Measurements from ENCODE around the gene SIGLEC9. TPM values are rescaled to one million over a fixed set of nuclear protein-coding genes. Genes with fewer than 3 reads are reported as not detected.

The SIGLEC9 gene
- total RNA-seq, 1 donor from 2014 or later, result not detected

DNA sequence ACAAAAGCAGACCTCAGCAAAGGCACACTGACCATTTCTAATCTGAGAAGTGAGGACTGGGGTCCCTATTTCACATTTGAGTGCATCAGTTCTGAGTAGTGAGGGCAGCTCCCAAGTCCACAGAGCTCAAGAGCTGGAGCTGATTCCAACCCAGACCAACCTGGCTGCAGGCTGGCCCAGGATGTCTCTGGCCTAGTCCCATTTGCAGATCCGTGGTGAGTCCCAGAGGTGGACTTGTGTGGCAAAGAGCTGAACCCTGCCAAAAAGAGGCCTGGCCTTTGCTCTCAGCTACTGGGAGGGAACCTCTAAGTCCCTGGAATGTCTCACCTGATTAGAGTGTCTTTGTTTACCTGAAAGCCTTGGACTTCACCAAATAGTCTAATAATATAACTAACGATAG lies 32.0 kb downstream of the SIGLEC9 start:
- DNase-seq (ENCODE audit: extremely low spot score, unreplicated experiment), result no peak
- no peaks in the 10 kb centered on the region for H3K4me1 Mint-ChIP-seq (ENCODE audit: unreplicated experiment)
- TF ChIP-seq, protein P1, sequence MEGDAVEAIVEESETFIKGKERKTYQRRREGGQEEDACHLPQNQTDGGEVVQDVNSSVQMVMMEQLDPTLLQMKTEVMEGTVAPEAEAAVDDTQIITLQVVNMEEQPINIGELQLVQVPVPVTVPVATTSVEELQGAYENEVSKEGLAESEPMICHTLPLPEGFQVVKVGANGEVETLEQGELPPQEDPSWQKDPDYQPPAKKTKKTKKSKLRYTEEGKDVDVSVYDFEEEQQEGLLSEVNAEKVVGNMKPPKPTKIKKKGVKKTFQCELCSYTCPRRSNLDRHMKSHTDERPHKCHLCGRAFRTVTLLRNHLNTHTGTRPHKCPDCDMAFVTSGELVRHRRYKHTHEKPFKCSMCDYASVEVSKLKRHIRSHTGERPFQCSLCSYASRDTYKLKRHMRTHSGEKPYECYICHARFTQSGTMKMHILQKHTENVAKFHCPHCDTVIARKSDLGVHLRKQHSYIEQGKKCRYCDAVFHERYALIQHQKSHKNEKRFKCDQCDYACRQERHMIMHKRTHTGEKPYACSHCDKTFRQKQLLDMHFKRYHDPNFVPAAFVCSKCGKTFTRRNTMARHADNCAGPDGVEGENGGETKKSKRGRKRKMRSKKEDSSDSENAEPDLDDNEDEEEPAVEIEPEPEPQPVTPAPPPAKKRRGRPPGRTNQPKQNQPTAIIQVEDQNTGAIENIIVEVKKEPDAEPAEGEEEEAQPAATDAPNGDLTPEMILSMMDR (conservative IDR thresholded peaks at IDR 0.05), result no peak
- H3K27ac Mint-ChIP-seq, result no peak overlapping the region
- H3K4me3 Mint-ChIP-seq, result no peak overlapping the region
- peaks cover 15% of the 10 kb centered on the region for H3K27me3 Mint-ChIP-seq
- H3K36me3 Mint-ChIP-seq, result no peaks in the 10 kb centered on the region
- no peaks in the 10 kb centered on the region for H3K9me3 Mint-ChIP-seq

DNA sequence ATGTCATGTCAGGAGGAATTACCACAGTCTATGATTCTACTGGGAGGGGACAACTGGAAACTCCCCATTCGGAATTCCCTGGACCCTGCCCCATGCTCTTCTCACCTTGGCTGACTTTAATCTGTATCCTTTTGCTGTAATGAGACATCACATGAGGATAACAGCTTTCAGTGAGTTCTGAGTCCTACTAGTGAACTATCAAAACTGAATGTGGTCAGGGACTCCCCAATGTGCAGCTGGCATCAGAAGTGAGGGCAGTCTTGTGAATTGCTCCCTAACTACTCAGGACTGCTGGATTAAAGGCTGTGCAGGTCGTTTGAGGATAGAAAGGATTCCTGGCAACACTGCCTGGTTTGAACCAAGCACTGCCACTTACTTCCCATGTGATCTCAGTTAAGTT lies 32.6 kb downstream of the SIGLEC9 start:
- Mint-ChIP-seq H3K27ac (no peak overlapping the region), H3K4me3 (no peak overlapping the region), H3K27me3 (peaks cover 13% of the 10 kb centered on the region), H3K36me3 (no peaks in the 10 kb centered on the region), H3K4me1 (ENCODE audit: unreplicated experiment) (no peaks in the 10 kb centered on the region), H3K9me3 (no peaks in the 10 kb centered on the region)
- no peak for DNase-seq (ENCODE audit: extremely low spot score, unreplicated experiment)
- TF ChIP-seq, protein P1 (conservative IDR thresholded peaks at IDR 0.05), result no peak

DNA sequence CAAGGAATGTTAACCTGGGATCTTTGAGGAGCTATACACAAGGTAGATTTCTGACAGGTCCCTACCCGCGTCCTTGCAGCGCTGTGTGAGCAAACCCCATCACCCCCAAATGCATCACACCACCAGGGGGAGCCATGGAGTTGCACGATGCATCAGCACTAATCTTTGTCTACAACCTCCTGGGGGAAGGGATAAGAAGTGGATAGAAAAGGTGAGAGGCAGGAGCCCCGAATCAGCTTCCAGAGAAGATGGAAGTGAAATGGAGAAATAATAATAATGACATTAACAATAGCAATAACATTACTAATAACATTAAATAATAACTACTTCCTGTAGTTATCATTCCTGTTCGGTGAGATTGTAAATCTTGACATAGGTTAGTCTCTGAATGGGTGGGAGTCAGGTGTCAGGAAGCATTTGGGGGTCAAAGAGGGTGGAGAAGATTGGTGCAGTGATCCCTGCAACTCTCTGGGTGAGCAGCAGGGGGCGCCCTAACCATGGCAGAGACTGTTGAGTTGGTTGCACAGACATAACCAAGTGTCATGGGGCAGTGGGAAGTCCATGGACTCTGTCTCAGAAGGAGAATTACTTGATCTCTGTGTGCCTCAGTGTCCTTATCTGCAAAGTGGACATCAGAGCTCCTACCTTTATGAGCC lies 33.9 kb downstream of the SIGLEC9 start:
- Mint-ChIP-seq H3K27ac (no peak overlapping the region), H3K4me3 (no peak overlapping the region), H3K36me3 (no peaks in the 10 kb centered on the region), H3K4me1 (ENCODE audit: unreplicated experiment) (no peaks in the 10 kb centered on the region), H3K27me3 (peaks cover 9% of the 10 kb centered on the region), H3K9me3 (no peaks in the 10 kb centered on the region)
- DNase-seq (ENCODE audit: extremely low spot score, unreplicated experiment), result no peak
- TF ChIP-seq, protein P1 (conservative IDR thresholded peaks at IDR 0.05), result peak; percentile 80

DNA sequence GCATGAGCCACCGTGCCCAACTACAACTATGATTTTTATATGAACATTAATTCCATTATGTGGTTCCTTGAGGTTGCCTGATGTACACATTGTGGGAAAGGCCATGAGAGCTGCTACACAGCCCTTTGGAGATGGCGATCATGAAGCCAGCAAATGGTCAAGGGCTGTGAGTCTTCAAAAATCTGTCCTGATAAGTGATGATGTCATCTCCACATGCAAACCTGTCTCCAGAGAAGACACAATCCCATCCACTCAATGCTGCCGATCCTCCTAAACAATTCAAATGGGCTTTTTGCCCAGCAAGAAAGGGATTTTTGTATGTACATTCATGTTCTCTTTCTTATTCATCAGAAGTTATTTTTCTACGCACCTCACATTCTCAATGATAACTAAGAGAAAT lies 35.0 kb downstream of the SIGLEC9 start:
- no peak overlapping the region for H3K27ac Mint-ChIP-seq
- H3K9me3 Mint-ChIP-seq, result no peaks in the 10 kb centered on the region
- TF ChIP-seq, protein P1 (conservative IDR thresholded peaks at IDR 0.05), result no peak

DNA sequence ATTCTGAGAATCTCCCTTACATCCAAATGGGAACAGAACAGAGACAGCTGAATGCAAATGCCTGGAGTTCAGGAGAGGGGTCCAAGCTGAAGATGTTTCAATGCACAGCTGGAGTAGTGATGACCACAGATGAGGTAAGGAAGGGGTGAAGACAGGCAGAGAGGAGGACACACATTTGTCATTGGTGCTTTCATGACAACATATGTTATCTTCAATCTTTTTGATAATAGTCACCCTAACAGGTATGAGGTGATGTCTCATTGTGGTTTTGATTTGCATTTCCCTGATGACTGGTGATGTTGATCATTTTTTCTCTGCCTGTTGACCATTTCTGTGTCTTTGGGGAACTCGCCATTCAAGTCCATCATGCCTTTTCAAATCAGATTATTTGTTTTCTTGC lies 36.6 kb downstream of the SIGLEC9 start:
- TF ChIP-seq, protein P1 (conservative IDR thresholded peaks at IDR 0.05), result no peak
- no peak for DNase-seq (ENCODE audit: extremely low spot score, unreplicated experiment)
- H3K4me1 Mint-ChIP-seq (ENCODE audit: unreplicated experiment), result no peaks in the 10 kb centered on the region
- no peaks in the 10 kb centered on the region for H3K36me3 Mint-ChIP-seq
- no peak overlapping the region for H3K4me3 Mint-ChIP-seq
- no peak overlapping the region for H3K27ac Mint-ChIP-seq
- no peaks in the 10 kb centered on the region for H3K9me3 Mint-ChIP-seq
- peaks cover 18% of the 10 kb centered on the region for H3K27me3 Mint-ChIP-seq

More for the DNA sequence above, 35.0 kb downstream of the SIGLEC9 start:
- Mint-ChIP-seq H3K27me3 (peaks cover 15% of the 10 kb centered on the region), H3K4me1 (ENCODE audit: unreplicated experiment) (no peaks in the 10 kb centered on the region), H3K36me3 (no peaks in the 10 kb centered on the region), H3K4me3 (no peak overlapping the region)
- DNase-seq (ENCODE audit: extremely low spot score, unreplicated experiment), result no peak

All from type B pancreatic cell (in vitro differentiated cells).